ENCODE results near the gene IFIT3.
"Not testable (repeated sequence)": the region's sequence is repeated elsewhere in the genome, so short reads cannot be mapped to it uniquely, and the experiment has no call there.

IFIT3 gene

GRCh38 chr10:89302625-89303024 is 25.2 kb upstream of the IFIT3 start:
- DNase-seq (ENCODE audit: low read depth) = no peak
- H3K4me3 ChIP-seq (ENCODE audit: low read depth, low read length) = peak overlapping the region; percentile 42

- no peak overlapping the region for H3K4me3 ChIP-seq (ENCODE audit: low read depth, low read length)
These were observed 24.6 kb upstream of the IFIT3 start for GRCh38 chr10:89303161-89303560.

GRCh38 chr10:89304026-89304425 is 23.8 kb upstream of the IFIT3 start:
- no peak for DNase-seq (ENCODE audit: low read depth)
- no peak overlapping the region for H3K4me3 ChIP-seq (ENCODE audit: low read depth, low read length)

More at GRCh38 chr10:89303161-89303560, 24.6 kb upstream of the IFIT3 start:
- no peak for DNase-seq (ENCODE audit: low read depth)

GRCh38 chr10:89304446-89304845 is 23.4 kb upstream of the IFIT3 start:
- DNase-seq (ENCODE audit: low read depth) = no peak
- no peak overlapping the region for H3K4me3 ChIP-seq (ENCODE audit: low read depth, low read length)

- no peak for DNase-seq (ENCODE audit: low read depth)
These were observed 22.9 kb upstream of the IFIT3 start for GRCh38 chr10:89304925-89305324.

GRCh38 chr10:89305766-89306433 is 21.9 kb upstream of the IFIT3 start:
- H3K4me3 ChIP-seq (ENCODE audit: low read depth, low read length) = no peak overlapping the region
- no peak for DNase-seq (ENCODE audit: low read depth)

More at GRCh38 chr10:89304925-89305324, 22.9 kb upstream of the IFIT3 start:
- H3K4me3 ChIP-seq (ENCODE audit: low read depth, low read length) = no peak overlapping the region

- H3K4me3 ChIP-seq (ENCODE audit: low read depth, low read length) = no peak overlapping the region
- no peak for DNase-seq (ENCODE audit: low read depth)
These were observed 21.1 kb upstream of the IFIT3 start for GRCh38 chr10:89306434-89307268.

GRCh38 chr10:89307269-89307577 is 20.6 kb upstream of the IFIT3 start:
- DNase-seq (ENCODE audit: low read depth) = no peak
- H3K4me3 ChIP-seq (ENCODE audit: low read depth, low read length) = no peak overlapping the region

- DNase-seq (ENCODE audit: low read depth) = no peak
- H3K4me3 ChIP-seq (ENCODE audit: low read depth, low read length) = no peak overlapping the region
These were observed 19.5 kb upstream of the IFIT3 start for GRCh38 chr10:89308266-89308665.

- H3K4me3 ChIP-seq (ENCODE audit: low read depth, low read length) = no peak overlapping the region
- DNase-seq (ENCODE audit: low read depth) = no peak
These were observed 19.1 kb upstream of the IFIT3 start for GRCh38 chr10:89308736-89309135.

- no peak for DNase-seq (ENCODE audit: low read depth)
- H3K4me3 ChIP-seq (ENCODE audit: low read depth, low read length) = no peak overlapping the region
These were observed 18.4 kb upstream of the IFIT3 start for GRCh38 chr10:89309156-89310055.

GRCh38 chr10:89310056-89310893 is 17.5 kb upstream of the IFIT3 start:
- DNase-seq (ENCODE audit: low read depth) = no peak
- H3K4me3 ChIP-seq (ENCODE audit: low read depth, low read length) = no peak overlapping the region

GRCh38 chr10:89312973-89313372 is 14.8 kb upstream of the IFIT3 start:
- no peak for DNase-seq (ENCODE audit: low read depth)
- no peak overlapping the region for H3K4me3 ChIP-seq (ENCODE audit: low read depth, low read length)

GRCh38 chr10:89314676-89315075 is 13.1 kb upstream of the IFIT3 start:
- no peak for DNase-seq (ENCODE audit: low read depth)
- H3K4me3 ChIP-seq (ENCODE audit: low read depth, low read length) = no peak overlapping the region

- not testable (repeated sequence) for DNase-seq (ENCODE audit: low read depth); H3K4me3 ChIP-seq (ENCODE audit: low read depth, low read length)
These were observed 9.8 kb upstream of the IFIT3 start for GRCh38 chr10:89318047-89318446.

GRCh38 chr10:89325081-89325480 is 2.7 kb upstream of the IFIT3 start:
- not testable (repeated sequence) for DNase-seq (ENCODE audit: low read depth); H3K4me3 ChIP-seq (ENCODE audit: low read depth, low read length)

- H3K4me3 ChIP-seq (ENCODE audit: low read depth, low read length); DNase-seq (ENCODE audit: low read depth): not testable (repeated sequence)
These were observed 1.9 kb upstream of the IFIT3 start for GRCh38 chr10:89325856-89326255.

- H3K4me3 ChIP-seq (ENCODE audit: low read depth, low read length) = no peak overlapping the region
- DNase-seq (ENCODE audit: low read depth) = no peak
These were observed 1.4 kb downstream of the IFIT3 start for GRCh38 chr10:89329151-89329550.

- not testable (repeated sequence) for H3K4me3 ChIP-seq (ENCODE audit: low read depth, low read length); DNase-seq (ENCODE audit: low read depth)
These were observed 2.2 kb downstream of the IFIT3 start for GRCh38 chr10:89330014-89330413.
